Measurements from ENCODE around the gene ALAD.

- TF ChIP-seq CTCF (IDR thresholded peaks at IDR 0.05; ENCODE audit: low read depth, low read length), result no peak
- TF ChIP-seq EZH2phosphoT487 (IDR thresholded peaks at IDR 0.05; ENCODE audit: low read depth), result no peak
These were observed 57.3 kb downstream of the ALAD start for GRCh38 chr9:113343732-113344231.

Measured in OCI-LY3 (cell line).